ENCODE results near the gene PMEL. TPM values are rescaled to one million over a fixed set of nuclear protein-coding genes. Genes with fewer than 3 reads are reported as not detected.

PMEL gene
- total and polyA plus RNA-seq, 9 of the 15 experiments (the other 6 are each of a cell fraction or from before 2014, with no cell fraction given): 0.36 to 2.0 (median 0.98) TPM

- Histone ChIP-seq H3K9me1 (ENCODE audit: control insufficient read depth, insufficient read depth, low read length) (no peaks in the 10 kb centered on the region), H3K79me2 (ENCODE audit: control insufficient read depth, insufficient read depth, low read length) (peaks cover 47% of the 10 kb centered on the region), H3K4me1 (replicated peaks in 1 of 2; ENCODE audit: control insufficient read depth in 2 of 2, insufficient read depth in 2 of 2, low read length in 2 of 2) (peaks cover 16 to 27% of the 10 kb centered on the region in 2 experiments), H3K9ac (ENCODE audit: insufficient read depth in 1 of 2, low read depth in 2 of 2, low read length in 2 of 2) (no peak overlapping the region), H3K4me2 (ENCODE audit: insufficient read depth, low read length) (no peak overlapping the region), H3K4me3 (no peak overlapping the region), H3K36me3 (ENCODE audit: control insufficient read depth, insufficient read depth, low read length) (peaks cover 51% of the 10 kb centered on the region), H4K20me1 (replicated peaks; ENCODE audit: control insufficient read depth, insufficient read depth, low read length) (no peaks in the 10 kb centered on the region), H3K27ac (ENCODE audit: extremely low read depth, low read depth, low read length) (no peak overlapping the region), H2AFZ (ENCODE audit: low read depth, low read length) (no peak overlapping the region), H3K27me3 (ENCODE audit: control insufficient read depth in 2 of 2, insufficient read depth in 2 of 2, low read length in 2 of 2) (no peaks in the 10 kb centered on the region), H3K9me3 (replicated peaks; ENCODE audit: control insufficient read depth, insufficient read depth, low read depth, low read length) (no peaks in the 10 kb centered on the region)
- POLR2A ChIA-PET: interaction anchor here (0.6 to 0.9 kb wide), 2 partner anchors 10 to 45 kb away, joined by 3 read pairs; no protein-coding TSS in a partner anchor
- 90% methylated on average over 7 of the region's 7 CpGs for WGBS (ENCODE audit: insufficient coverage, low coverage, missing lambda C conversion rate)
- FAIRE-seq (no peak), DNase-seq (ENCODE audit: extremely low read depth in 1 of 4, low spot score in 3 of 4) (no peak), ATAC-seq (no peak)
- intact Hi-C loops (cut with micrococcal nuclease) (loop anchor here (5.0 kb wide), 1 partner anchor 43 kb away; the partner anchor contains the start of gene PYM1), in situ Hi-C loops (cut with MboI) (no loop called here)
- BruUV-seq (replicated peaks): no TSS peak
- CTCF ChIA-PET (ENCODE audit: low intra/inter-chr PET ratio): no interaction called here
- TF ChIP-seq EP300 (IDR thresholded peaks at IDR 0.05; ENCODE audit: low read length): no peak
- no peak for TF ChIP-seq KLF1 (tag; IDR thresholded peaks at IDR 0.05)
- no peak for TF ChIP-seq ZFPM2 (CRISPR knock-in tag; IDR thresholded peaks at IDR 0.05)
- no peak for TF ChIP-seq WHSC1 (IDR thresholded peaks at IDR 0.05; ENCODE audit: low read length)
- TF ChIP-seq FOS (IDR thresholded peaks at IDR 0.05; ENCODE audit: extremely low read depth, insufficient read length): no peak
- no peak for TF ChIP-seq KLF16 (IDR thresholded peaks at IDR 0.05)
- TF ChIP-seq TFAP4 (CRISPR knock-in tag; IDR thresholded peaks at IDR 0.05; ENCODE audit: borderline replicate concordance): no peak
- TF ChIP-seq SIN3B (IDR thresholded peaks at IDR 0.05; ENCODE audit: low read depth): no peak
- TF ChIP-seq ZNF212 (CRISPR knock-in tag; IDR thresholded peaks at IDR 0.05): no peak
- no peak for TF ChIP-seq TAF9B (IDR thresholded peaks at IDR 0.05; ENCODE audit: partially characterized antibody)
- no peak for TF ChIP-seq NFE2 (IDR thresholded peaks at IDR 0.05; ENCODE audit: low read depth)
- TF ChIP-seq, protein P1, sequence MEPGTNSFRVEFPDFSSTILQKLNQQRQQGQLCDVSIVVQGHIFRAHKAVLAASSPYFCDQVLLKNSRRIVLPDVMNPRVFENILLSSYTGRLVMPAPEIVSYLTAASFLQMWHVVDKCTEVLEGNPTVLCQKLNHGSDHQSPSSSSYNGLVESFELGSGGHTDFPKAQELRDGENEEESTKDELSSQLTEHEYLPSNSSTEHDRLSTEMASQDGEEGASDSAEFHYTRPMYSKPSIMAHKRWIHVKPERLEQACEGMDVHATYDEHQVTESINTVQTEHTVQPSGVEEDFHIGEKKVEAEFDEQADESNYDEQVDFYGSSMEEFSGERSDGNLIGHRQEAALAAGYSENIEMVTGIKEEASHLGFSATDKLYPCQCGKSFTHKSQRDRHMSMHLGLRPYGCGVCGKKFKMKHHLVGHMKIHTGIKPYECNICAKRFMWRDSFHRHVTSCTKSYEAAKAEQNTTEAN (CRISPR knock-in tag; IDR thresholded peaks at IDR 0.05): no peak
- no peak for TF ChIP-seq TEAD4 (IDR thresholded peaks at IDR 0.05; ENCODE audit: low read length)
- TF ChIP-seq TEAD4 (CRISPR knock-in tag; IDR thresholded peaks at IDR 0.05; ENCODE audit: borderline replicate concordance): no peak
- no peak for TF ChIP-seq REST (IDR thresholded peaks at IDR 0.05; ENCODE audit: borderline replicate concordance)
- no peak for TF ChIP-seq REST (CRISPR knock-in tag; IDR thresholded peaks at IDR 0.05; ENCODE audit: low read depth)
These were observed 4.9 kb upstream of the PMEL start for GRCh38 chr12:55970775-55971174.
